GM18909 (cell line): ENCODE data around the gene KIAA1210.

Experiments
- ATAC-seq: cut with Tn5 transposase; IDR thresholded peaks from one replicate; pipeline ENCODE4 v1.9.1; 2021; ENCODE audit warnings: mild to moderate bottlenecking; ENCODE audit not compliant: unreplicated experiment, poor library complexity

The KIAA1210 gene

GRCh38 chrX:119127650-119128049, at the start of gene KIAA1210:
Gene KIAA1210, minus strand, starts transcription at chrX:119127812. Its CDS starts 4,170 bp downstream, at chrX:119123642.
- ATAC-seq, result no peak

- no peak for ATAC-seq
These were observed 49.7 kb upstream of the KIAA1210 start for GRCh38 chrX:119177278-119177677.

- no peak for ATAC-seq
These were observed 47.3 kb upstream of the KIAA1210 start for GRCh38 chrX:119174900-119175299.

GRCh38 chrX:119168104-119168503, 40.5 kb upstream of the KIAA1210 start:
- ATAC-seq, result no peak

GRCh38 chrX:119158226-119158625, 30.6 kb upstream of the KIAA1210 start:
- no peak for ATAC-seq

GRCh38 chrX:119156241-119156640, 28.6 kb upstream of the KIAA1210 start:
- ATAC-seq, result no peak

- ATAC-seq, result no peak
These were observed 27.9 kb upstream of the KIAA1210 start for GRCh38 chrX:119155416-119156035.

- ATAC-seq, result no peak
These were observed 23.4 kb upstream of the KIAA1210 start for GRCh38 chrX:119151051-119151380.

- no peak for ATAC-seq
These were observed 22.8 kb upstream of the KIAA1210 start for GRCh38 chrX:119150163-119151050.

- no peak for ATAC-seq
These were observed 19.9 kb upstream of the KIAA1210 start for GRCh38 chrX:119147486-119147885.

- ATAC-seq, result no peak
These were observed 17.6 kb upstream of the KIAA1210 start for GRCh38 chrX:119145241-119145653.

GRCh38 chrX:119134466-119134865, 6.9 kb upstream of the KIAA1210 start:
- ATAC-seq, result no peak

GRCh38 chrX:119132961-119133360, 5.3 kb upstream of the KIAA1210 start:
- no peak for ATAC-seq

- no peak for ATAC-seq
These were observed 4.7 kb upstream of the KIAA1210 start for GRCh38 chrX:119132316-119132715.

GRCh38 chrX:119130911-119131310, 3.3 kb upstream of the KIAA1210 start:
- no peak for ATAC-seq

GRCh38 chrX:119121341-119121740, 6.3 kb downstream of the KIAA1210 start:
- ATAC-seq, result no peak

GRCh38 chrX:119118780-119119395, 8.7 kb downstream of the KIAA1210 start:
- ATAC-seq, result peak; percentile 95

GRCh38 chrX:119107206-119107605, 20.4 kb downstream of the KIAA1210 start:
- no peak for ATAC-seq

- no peak for ATAC-seq
These were observed 21.8 kb downstream of the KIAA1210 start for GRCh38 chrX:119105826-119106225.

- no peak for ATAC-seq
These were observed 26.4 kb downstream of the KIAA1210 start for GRCh38 chrX:119101168-119101567.

GRCh38 chrX:119095936-119096335, 31.7 kb downstream of the KIAA1210 start:
- no peak for ATAC-seq
